GM18858 (cell line): ENCODE data around the gene INF2.

ENCODE experiments used
- ATAC-seq: cut with Tn5 transposase; IDR thresholded peaks from one replicate; pipeline ENCODE4 v1.9.1; 2021; ENCODE audit not compliant: unreplicated experiment

INF2 gene

DNA sequence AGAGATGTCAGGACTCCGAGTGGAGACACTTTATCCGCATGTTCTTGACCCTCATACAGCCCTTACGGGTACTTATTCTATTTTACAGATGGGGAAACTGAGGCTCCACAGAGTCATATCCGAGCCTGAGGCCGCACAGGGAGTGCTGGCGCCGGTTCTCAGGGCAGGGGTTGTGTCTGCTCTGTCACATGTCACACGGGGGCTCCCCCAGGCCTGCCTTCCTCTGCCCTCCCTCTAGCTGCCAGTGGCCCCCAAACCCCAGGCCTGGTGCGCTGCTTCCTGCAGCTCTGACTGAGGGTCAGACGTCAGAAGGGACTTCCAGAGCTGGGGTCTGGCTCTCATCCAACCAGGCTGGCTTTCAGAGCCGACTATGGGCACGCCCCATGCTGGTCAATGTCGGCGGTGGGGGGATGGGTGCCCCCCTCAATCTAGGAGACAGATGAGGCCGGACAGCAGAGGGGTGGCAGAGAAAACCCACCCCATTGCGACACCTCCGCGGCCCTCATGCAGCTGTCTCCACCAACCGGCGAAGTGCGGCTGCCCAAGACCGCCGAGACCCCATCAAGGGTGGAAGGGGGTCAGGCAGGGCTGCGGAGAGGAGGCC lies 811 bp upstream of the INF2 start:
- no peak for ATAC-seq

DNA sequence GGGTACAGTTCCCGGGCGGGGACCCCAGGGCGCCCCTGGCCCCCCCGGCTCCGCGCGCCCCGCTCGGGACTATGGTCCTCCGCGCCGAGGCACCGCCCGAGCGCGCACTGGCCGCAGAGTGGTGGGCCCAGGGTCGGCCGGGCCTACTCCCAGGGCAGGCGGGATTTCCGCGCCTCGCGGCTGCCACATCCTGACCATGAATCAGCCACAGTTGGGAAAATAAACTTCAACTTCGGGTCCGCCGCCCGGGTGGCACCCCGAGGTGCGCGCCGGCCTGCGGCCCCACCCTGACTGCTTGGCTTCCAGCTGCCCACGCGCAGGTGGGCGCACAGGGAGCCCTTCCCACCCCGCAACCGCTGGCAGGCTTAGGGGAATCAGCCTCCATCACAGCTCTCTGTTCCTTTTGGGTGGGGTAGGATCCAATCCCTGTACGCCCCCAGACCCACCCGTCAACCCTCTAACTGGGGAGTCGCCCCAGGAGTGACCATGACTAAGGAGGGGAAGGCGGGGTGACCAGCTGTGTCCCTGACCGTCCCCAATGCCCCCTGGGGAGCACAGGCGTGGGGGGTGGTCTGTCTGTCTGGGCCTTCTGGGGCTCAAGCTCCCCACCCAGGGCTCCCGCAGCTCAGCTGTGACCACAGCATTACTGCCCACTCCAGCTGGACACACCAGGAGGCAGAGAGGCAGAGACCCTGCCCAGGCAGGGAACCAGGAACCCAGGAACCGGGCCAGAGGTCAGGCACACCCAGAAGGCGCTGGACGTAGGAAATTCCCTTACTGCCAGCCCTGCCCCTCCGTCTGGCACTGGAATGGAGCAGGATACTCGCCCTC lies 678 bp downstream of the INF2 start:
- no peak for ATAC-seq

DNA sequence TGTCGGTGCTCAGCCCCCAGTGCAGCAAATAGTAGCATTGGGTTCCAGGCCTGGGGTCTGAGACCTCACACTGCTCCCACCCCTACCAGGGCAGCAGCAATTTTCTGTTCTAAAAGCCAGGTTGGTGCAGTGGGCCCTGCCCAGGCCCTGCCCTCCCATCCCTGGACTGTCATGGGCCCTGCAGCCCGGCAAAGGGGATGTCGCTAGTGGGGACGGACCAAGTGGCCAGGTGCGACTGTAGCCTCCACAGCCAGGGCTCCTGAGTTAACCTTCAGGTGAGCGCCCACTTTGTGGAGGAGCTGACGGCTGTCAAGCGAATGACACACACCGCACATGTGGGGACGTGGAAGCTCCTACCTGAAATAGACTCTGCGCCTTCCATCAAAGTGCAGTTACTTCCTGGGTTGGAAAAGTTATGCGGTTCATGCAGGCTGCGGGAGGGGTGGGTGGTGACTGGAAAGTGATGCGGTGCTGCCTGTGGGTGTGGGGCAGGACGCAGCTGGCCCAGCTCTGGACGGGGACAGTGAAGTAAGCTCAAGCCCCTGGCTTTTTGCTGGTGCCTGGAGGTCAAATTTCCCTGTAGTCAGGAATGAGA lies 1.5 kb downstream of the INF2 start:
- no peak for ATAC-seq

DNA sequence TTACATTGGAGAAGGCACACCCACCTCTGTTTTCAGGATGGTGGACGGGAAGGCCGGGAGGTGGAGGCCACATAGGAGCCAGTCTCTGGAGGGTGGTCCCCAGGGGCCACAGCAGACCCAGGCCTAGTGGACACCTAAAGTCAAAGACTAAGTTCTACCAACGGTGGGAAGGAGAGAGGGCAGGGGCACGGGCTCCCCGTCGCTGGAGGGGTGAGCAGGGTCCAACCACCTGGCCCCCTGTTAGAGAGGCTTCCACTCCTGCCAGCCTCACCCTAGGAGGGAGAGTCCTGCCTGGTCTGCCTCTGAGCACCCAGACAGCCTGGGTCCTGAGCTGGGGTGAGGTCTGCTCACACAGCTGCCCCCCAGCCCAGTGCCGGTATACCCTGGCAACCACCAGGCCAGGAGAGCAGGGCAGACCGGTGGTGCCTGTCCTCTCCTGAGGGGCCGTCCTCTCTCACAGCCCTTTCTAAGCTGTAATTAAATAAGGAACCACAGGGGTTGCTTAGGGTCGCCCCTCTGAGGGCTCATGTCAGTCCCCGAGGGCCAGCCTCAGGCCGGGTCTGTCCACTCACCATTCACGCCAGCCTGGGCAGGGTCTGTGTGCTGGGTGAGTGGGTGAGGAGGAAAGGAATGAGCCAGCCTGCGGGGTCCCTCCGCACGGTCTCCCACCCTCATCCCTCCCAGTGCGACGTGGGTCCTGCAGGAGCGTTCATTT lies 2.3 kb downstream of the INF2 start:
- no peak for ATAC-seq

DNA sequence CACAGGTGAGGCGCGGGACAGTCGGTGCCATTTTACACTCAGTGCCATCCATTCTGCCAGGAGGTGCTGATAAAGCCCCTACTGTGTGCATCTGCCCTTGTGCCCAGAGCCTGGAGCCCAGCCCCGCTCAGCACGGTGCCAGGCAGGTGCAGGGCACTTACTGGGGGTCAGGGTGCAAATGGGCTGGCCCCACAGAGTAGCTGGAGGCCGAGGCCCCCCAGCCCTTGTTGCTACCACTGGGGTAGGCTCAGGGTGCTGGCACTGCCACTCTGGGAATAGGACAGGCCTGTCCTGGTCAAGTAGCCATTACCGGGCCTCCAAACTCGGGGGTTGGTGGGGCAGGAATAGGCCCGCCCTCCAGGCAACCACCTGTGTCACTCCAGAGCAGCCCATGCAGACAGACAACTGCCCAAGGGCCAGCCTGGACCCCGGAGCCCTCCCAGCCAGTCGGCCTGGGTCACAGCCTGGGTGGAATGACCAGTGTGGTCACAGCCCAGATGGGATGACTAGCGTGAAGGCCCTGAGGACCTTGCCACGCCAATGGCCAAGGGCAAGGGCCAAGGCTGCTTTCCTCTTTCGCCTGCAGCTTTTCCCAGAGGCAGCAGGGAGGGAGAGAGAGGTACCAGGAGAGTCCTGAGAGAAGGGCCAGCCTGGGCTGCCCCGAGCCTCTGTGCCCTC lies 3.0 kb downstream of the INF2 start:
- ATAC-seq: no peak

DNA sequence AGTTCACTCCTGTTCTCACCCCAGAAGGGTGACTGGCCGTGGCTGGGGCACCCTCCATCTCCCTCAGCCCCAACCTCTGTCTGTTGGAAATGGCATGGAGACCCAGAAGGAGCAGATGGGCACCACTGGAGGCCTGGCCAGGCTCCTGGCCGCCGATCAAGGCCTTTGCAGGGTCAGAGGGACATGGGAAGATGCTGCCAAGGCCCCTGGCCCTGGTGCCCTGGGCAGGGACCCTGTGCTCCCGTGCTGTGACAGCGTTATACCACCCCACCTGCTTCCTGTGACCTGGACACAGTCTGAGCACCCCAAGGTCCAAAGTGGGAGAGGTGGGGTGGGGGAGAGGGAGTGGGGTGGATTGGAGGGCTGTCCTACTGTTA lies 3.5 kb downstream of the INF2 start:
- no peak for ATAC-seq

DNA sequence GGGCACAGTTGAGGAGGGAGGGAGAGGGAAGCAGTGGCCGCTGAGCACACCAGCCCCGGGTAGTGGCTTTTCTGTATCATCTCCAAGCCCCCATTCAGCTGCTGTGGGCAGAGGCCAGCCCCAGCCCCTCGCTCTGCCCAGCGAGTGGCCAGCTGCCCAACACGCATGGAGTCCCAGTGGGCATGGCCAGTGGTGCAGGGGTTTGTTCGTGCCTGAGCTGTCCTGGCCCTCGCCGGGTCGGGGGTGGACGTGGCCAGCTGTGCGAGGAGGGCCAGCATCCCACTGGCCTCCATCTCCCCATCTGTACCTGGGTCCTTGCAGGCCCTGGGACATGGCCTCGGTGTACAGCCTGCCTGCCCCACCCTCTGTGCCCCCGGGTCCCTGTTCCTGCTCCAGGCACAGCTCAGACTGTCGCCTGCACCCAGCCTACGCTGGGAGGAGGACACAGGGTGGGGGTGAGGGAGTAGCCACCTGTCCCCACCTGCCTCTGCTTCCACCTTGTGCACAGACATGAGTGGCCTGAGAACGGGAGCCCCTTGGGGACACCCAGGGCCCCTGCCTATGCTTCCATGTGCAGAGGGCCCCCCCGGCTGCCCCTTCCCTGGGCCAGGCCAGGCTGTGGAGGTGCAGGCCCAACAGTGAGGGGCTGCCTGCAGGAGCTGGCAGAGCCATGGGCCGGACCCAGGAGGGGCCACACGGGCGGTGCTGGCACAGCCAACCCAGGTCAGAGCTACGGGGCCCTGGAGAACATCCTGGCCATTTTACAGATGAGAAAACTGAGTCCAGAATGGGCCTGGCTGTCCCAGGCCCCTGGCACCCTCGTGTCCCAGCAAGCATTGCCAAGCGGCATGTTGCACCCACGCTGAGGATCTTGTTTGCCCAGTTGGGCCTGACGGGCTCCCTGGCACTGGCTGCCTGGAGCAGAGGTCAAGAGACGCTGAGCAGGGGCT lies 4.3 kb downstream of the INF2 start:
- ATAC-seq: no peak

DNA sequence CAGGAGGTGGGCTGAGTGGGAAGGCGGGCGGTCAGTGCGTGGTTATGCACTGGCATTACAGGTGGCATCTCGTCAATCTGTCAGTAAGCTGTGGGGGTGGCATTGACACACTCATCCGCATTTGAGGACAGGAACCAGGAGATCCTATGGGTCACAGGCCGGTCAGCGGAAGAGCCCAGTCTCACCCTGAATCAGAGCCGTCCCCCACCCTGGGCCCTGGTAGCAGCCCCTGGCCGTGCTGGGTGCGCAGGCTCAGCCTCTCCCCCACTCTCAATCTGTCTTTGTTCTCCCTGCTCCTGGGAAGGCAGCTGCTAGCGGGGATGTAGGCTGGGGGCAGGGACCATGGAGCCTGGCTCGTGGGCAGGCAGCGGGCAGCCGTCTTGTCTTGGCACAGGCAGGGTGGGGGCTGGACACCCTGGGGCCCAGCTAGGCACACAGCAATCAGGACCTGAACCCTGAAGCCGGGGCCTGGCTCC lies 5.1 kb downstream of the INF2 start:
- ATAC-seq: no peak

DNA sequence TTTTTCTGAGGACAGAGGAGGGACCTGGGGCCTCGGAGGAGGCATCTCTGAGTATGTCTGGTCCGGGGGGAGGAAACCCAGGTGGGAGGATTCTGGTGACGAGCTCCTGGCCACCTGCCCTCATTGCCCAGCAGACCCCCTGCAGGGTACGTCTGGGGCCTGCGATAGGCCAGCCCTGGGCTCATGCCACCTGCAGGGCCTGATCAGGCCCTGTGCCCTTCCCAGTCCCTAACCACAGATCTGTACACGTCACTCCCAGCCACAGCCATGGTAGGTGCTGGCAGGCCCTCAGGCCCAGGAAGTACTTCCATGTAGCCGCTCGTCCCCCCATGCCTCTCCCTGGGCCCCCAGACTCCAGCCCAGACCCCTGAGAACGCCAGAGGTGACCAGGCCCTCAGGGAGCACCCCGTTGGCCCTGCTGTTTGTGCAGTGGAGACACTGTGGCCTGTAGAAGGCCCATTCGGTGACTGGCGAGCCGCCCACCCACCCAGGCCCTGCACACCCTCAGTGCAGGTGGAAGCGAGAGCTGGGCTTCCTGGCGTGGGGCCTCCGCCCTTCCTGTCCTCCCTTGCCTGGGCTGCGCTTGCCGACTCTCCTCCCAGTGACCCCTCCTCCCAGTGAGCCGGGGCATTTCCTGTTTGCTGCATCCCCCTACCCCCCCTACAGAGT lies 5.7 kb downstream of the INF2 start:
- ATAC-seq: no peak

DNA sequence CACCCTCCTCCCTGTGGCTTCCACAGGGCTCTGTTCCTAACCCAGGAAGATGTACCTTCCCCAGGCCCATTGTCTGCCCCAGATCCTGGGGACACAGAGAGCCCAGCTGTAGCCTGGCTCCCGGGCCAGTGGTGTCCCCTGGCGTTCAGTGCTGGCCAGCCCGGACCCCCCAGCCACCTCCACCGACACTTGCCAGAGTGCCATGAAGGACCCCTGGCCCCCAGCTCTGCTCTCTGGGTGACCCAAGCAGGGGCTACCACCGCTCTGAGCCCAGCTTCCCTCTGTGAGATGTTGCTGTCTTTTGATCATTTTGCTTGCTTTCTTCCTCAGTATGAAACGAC lies 6.2 kb downstream of the INF2 start:
- ATAC-seq: no peak

DNA sequence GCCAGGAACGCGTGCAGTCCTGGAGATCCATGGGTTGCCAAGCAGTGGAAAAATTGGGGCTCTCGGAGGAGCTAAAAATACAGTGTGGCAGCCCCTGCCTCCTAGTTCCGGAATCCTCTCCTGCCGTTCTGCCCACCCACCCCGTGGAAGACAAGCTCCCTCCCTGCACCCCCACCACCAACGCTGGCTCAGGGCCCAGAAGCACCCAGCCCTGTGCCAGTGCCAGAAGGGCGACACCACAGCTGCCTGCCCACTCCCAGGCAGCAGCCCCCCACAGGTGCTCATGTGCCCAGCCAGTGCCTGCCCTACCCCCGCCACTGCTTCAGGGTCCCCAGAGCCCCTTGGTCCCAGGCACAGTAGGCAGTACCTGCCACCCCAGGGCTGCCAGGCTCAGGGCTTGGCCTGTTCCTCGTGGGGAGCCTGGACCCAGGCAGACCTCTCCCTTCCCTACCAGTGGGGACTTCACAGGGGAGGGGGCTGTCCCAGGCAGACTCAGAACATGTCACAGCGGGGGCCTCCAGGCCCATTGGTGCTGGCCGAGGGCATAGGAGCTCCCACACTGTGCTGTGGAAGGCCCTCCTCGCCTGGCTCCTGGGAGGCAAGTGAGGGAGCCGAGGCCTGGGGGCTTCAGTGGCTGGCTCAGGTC lies 7.4 kb downstream of the INF2 start:
- ATAC-seq: no peak

DNA sequence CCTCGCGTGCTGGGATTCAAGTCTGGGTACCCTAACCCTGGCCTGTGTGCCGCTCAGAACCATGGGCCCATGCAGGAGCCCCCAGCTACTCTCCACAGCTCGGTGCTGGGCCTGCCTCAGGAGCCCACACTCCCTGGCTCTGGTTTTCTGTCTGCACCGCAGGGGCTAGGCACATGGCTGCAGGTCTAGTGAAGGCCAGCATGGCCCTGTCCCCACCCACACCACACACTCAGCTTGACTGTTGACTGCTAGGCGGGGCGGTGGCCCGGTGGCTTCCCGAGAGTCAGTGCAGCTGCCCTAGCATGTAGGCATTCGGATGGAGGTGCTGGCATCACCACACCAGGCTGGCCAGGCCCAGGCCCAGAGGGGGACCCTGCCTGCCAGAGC lies 7.9 kb downstream of the INF2 start:
- ATAC-seq: no peak

DNA sequence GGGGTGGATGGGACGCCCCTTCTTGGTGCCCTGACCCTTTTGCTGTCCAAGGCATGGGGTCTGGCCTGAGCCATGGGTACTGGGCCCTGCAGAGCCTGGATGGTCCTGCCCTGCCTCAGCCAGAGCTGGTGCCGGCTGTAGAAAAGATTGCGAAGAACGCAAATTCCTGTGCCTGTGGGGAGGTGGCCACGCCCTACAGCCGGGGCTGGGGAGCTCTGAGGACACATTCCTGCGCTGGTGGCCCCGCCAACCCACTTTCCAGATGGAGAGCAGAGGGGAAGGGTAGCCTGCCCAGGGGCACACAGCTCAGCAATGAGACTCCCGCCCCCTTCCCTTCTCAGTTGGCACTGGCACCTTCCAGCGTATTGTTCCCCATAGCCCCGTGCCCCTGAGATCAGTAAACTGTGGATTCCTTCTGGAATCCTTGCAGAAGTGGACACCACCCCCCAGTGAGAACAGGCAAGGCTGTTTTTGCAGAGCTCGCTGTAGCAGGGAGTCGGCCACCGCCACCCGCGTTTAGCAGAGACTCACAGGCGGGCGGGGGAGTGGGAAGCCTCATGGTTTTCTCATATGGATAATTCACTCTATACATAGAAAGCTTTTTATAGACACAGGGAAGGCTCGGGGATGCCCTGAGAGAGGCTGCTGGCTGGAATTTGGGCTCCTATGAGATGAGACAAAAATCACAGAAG lies 8.6 kb downstream of the INF2 start:
- ATAC-seq: no peak

DNA sequence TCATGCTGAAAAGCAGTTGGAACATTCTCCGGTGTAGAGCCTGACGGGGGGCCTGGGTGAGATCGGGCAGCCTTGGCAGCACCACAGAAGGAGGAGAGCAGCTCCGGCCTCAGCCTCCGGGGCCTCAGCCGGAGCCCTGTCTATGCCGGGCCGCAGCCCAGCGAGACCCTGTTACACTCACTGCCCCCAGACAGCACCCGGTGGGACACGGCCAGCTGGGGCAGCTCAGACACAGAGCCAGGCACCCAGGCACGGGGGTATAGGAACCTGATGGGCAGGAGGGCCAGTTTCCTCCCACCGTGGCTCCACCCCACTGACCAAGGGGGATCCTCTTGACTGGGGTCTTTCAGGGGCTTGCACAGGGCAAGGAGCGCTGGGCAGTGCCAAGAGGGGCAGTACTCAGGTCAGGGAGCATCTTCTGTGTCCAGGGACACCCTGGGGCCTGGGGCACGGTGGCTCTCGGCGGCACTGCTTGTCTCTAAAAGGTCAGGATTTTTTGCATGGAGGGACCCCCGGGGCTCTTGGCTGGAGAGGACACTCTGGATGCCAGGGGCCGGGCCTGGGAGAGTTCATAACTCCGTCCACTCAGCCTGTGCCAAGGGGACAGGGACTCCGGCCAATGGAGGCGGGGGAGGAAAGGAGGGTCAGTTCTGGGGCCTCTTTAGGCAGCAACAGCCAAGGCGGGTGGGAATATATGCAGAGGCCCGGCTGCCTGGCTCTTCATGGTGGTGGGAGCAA lies 9.4 kb downstream of the INF2 start:
- no peak for ATAC-seq

DNA sequence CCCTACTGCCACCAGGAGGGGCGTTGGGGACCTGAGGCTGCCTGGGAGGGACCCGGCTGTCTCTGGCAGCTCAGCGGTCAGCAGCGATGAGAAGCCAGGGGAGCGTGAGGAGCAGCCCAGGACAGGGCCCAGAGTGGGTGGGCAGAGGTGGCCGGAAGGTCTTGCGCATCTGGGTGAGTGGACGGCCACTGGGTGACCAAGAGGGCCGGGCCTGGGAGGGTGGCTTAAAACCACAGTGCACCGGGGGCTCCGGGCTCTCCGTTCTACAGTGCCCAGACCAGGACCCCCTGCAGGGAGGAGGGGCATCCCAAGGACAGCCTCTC lies 10.0 kb downstream of the INF2 start:
- no peak for ATAC-seq

DNA sequence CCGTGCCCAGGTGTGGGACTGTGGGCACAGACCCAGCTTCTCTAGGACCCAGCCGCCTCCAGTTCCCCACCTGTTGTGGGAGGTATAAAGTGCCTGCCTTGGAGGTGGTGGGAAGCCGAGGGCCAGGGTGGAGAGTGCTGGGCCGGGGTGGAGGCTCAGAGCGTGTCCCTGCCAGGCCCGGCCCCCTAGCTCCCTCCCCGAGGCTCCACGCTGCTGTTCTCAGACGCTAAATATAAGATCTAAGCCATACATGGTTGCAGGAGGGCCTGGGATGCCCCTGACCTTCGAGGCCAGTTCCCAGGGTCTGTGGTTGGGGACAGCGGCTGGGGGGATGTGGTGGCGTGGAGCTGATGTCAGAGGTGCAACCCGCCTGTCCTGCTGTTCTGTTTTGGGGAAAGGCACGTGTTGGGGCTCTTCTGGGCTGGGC lies 10.8 kb downstream of the INF2 start:
- ATAC-seq: no peak

DNA sequence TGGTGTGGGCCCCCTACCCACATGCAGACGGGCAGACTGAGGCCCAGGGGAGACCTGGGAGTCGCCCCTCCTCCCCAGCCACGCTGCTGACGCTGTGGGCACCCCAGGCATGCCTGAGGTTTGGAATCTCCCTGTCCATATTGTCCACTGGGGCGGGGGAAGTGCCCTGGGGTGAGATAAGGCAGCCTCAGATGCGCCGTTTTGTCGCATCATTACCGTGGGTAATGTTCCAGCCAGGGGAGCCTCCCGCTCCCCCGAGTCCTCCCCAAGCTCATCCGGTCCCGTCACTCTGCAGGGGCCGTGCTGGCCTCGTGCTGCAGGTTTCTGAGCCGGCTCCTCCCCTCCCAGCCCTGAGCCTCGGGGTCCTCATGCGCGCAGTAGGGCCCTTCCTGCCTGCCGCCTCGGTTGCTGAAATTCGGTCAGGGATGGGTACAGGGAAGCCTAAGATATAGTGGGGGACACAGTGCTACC lies 11.4 kb downstream of the INF2 start:
- no peak for ATAC-seq
